VCaP (cell line): ENCODE measurements around the gene VPS13A.

Experiments
- H3K27ac ChIP-seq: fragments of 450-650 bp; 2 replicates; pipeline ENCODE4 v1.5.1; 2017
- TF ChIP-seq, protein P1 (sequence below): fragments of 450-650 bp; conservative IDR thresholded peaks from 2 replicates; pipeline ENCODE4 v1.5.1; 2017; ENCODE audit warnings: mild to moderate bottlenecking, moderate library complexity

Gene VPS13A

GRCh38 chr9:77305622-77306400, 128.5 kb downstream of the VPS13A start:
- no peak overlapping the region for H3K27ac ChIP-seq
- TF ChIP-seq, protein P1, sequence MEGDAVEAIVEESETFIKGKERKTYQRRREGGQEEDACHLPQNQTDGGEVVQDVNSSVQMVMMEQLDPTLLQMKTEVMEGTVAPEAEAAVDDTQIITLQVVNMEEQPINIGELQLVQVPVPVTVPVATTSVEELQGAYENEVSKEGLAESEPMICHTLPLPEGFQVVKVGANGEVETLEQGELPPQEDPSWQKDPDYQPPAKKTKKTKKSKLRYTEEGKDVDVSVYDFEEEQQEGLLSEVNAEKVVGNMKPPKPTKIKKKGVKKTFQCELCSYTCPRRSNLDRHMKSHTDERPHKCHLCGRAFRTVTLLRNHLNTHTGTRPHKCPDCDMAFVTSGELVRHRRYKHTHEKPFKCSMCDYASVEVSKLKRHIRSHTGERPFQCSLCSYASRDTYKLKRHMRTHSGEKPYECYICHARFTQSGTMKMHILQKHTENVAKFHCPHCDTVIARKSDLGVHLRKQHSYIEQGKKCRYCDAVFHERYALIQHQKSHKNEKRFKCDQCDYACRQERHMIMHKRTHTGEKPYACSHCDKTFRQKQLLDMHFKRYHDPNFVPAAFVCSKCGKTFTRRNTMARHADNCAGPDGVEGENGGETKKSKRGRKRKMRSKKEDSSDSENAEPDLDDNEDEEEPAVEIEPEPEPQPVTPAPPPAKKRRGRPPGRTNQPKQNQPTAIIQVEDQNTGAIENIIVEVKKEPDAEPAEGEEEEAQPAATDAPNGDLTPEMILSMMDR, result no peak

- TF ChIP-seq, protein P1, result no peak
- no peak overlapping the region for H3K27ac ChIP-seq
Observed at GRCh38 chr9:77307166-77307565, 129.8 kb downstream of the VPS13A start.

DNA sequence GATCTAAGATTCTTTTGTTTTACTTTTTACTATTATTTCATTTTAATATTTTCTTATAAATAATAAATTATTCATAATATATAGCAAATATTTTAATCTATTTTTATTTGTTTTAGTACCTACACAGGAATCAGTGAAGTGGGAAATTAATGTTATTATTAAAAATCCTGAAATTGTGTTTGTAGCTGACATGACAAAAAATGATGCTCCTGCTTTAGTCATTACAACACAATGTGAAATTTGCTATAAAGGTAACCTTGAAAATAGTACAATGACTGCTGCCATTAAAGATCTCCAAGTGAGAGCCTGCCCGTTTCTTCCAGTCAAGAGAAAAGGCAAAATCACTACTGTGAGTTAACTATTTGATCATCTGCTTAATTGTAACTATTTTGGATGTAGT, 138.7 kb downstream of the VPS13A start:
- TF ChIP-seq, protein P1, result no peak
- no peak overlapping the region for H3K27ac ChIP-seq

- no peak overlapping the region for H3K27ac ChIP-seq
Observed at GRCh38 chr9:77325058-77325457, 147.7 kb downstream of the VPS13A start.

DNA sequence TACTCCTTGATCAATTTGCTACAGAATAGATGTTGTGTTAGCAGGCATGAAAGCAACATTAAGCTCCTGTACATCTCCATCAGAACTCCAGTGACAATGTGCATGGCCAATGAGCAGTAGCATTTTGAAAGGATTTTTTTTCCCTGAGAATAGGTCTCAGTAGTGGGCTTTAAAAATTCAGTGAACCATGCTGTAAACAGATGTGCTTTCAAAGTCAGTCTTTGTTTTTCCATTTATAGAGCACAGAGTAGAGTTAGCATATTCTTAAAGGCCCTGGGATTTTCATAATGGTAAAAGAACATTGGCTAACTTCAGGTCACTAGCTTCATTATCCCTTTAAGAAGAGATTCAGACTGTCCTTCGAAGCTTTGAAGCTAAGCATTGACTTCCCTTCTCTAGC, 150.8 kb downstream of the VPS13A start:
- TF ChIP-seq, protein P1, result no peak

More at GRCh38 chr9:77325058-77325457, 147.7 kb downstream of the VPS13A start:
- TF ChIP-seq, protein P1, result no peak

DNA sequence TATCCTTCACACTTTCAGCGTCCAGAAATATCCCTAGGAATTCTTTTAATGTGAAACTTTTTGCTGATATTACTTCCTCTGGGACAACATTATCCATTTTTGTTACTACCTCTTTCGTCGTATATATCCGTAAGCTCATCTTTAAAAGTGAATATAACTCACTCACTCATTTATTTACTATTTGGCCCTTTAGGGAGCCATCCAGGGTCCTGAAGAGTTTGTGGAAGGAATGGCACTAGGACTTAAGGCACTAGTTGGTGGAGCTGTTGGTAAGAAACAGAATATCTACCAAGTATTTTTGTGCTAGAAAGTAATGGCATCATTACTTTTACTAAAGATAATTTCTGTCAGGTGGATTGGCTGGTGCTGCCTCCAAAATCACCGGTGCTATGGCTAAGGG, 192.7 kb downstream of the VPS13A start:
- TF ChIP-seq, protein P1, result no peak
- H3K27ac ChIP-seq, result no peak overlapping the region

More for the DNA sequence above, 150.8 kb downstream of the VPS13A start:
- no peak overlapping the region for H3K27ac ChIP-seq

GRCh38 chr9:77374266-77374665, 196.9 kb downstream of the VPS13A start:
- TF ChIP-seq, protein P1, result no peak
- H3K27ac ChIP-seq, result no peak overlapping the region
